BJ (cell line): ENCODE data around the gene COL23A1. TPM values are rescaled to one million over a fixed set of nuclear protein-coding genes. Genes with fewer than 3 reads are reported as not detected.

ENCODE experiments used
- CTCF ChIA-PET: fragments of 350-600 bp; formaldehyde crosslinking; extraction: SDS; loops from one replicate; lab custom pipeline; 2021; ENCODE audit warnings: antibody characterized with exemption, inconsistent platforms; lab: Yijun Ruan, JAX
- POLR2A ChIA-PET: fragments of 300-600 bp; sonication (Branson Sonifier 250); formaldehyde crosslinking; extraction: SDS; loops from one replicate; lab custom pipeline; 2021; ENCODE audit warnings: antibody characterized with exemption; lab: Charles Lee
- DNase-seq: peaks from one replicate; pipeline ENCODE4 v3.0.0-alpha.2; 2011; ENCODE audit warnings: low read depth
- H3K27me3 ChIP-seq: 2 replicates; pipeline ENCODE4 v1.6.0; 2011; ENCODE audit warnings: low read length; ENCODE audit not compliant: control insufficient read depth, insufficient read depth
- H3K36me3 ChIP-seq: 2 replicates; pipeline ENCODE4 v1.5.1; 2011; ENCODE audit warnings: low read length; ENCODE audit not compliant: control insufficient read depth, insufficient read depth
- H3K4me3 ChIP-seq: 2 replicates; pipeline ENCODE4 v1.5.1; 2011; ENCODE audit warnings: low read depth, mild to moderate bottlenecking, control low read depth, low read length
- CTCF ChIP-seq: IDR thresholded peaks from 2 replicates; pipeline ENCODE4 v1.5.1; 2011; ENCODE audit warnings: low read depth, mild to moderate bottlenecking, control low read depth, inconsistent platforms, low read length, moderate library complexity; ENCODE audit not compliant: insufficient read depth
- polyA plus RNA-seq: library from polyadenylated mRNA; depleted of rRNA; stranded (reverse); fragments of >200 nt; gene quantifications from 2 replicates; pipeline ENCODE4 v1.2.3, GENCODE V29; 2011

The COL23A1 gene
- polyA plus RNA-seq, 1 experiment, result not detected

- no peaks in the 10 kb centered on the region for H3K27me3 ChIP-seq
- TF ChIP-seq CTCF, result no peak
- H3K4me3 ChIP-seq, result no peak overlapping the region
- POLR2A ChIA-PET, result no interaction called here
- no peaks in the 10 kb centered on the region for H3K36me3 ChIP-seq
- DNase-seq, result no peak
- CTCF ChIA-PET, result no interaction called here
These were observed 248.4 kb downstream of the COL23A1 start for GRCh38 chr5:178341851-178342140.

GRCh38 chr5:178341091-178341850 lies 248.9 kb downstream of the COL23A1 start:
- ChIA-PET POLR2A (no interaction called here), CTCF (no interaction called here)
- Histone ChIP-seq H3K36me3 (no peaks in the 10 kb centered on the region), H3K4me3 (no peak overlapping the region), H3K27me3 (no peaks in the 10 kb centered on the region)
- no peak for DNase-seq
- TF ChIP-seq CTCF, result no peak

- no peak for TF ChIP-seq CTCF
- no peaks in the 10 kb centered on the region for H3K36me3 ChIP-seq
- no peak for DNase-seq
- POLR2A ChIA-PET, result no interaction called here
- CTCF ChIA-PET, result no interaction called here
- H3K4me3 ChIP-seq, result no peak overlapping the region
- no peaks in the 10 kb centered on the region for H3K27me3 ChIP-seq
These were observed 249.6 kb downstream of the COL23A1 start for GRCh38 chr5:178340637-178341036.

- Histone ChIP-seq H3K27me3 (no peaks in the 10 kb centered on the region), H3K4me3 (no peak overlapping the region), H3K36me3 (no peaks in the 10 kb centered on the region)
- POLR2A ChIA-PET, result no interaction called here
- TF ChIP-seq CTCF, result no peak
- CTCF ChIA-PET, result no interaction called here
- DNase-seq, result no peak
These were observed 250.0 kb downstream of the COL23A1 start for GRCh38 chr5:178340187-178340586.

- H3K36me3 ChIP-seq, result no peaks in the 10 kb centered on the region
- H3K4me3 ChIP-seq, result no peak overlapping the region
- no peak for DNase-seq
- CTCF ChIA-PET, result no interaction called here
- no peak for TF ChIP-seq CTCF
- POLR2A ChIA-PET, result no interaction called here
- no peaks in the 10 kb centered on the region for H3K27me3 ChIP-seq
These were observed 250.9 kb downstream of the COL23A1 start for GRCh38 chr5:178339272-178339671.
